Measurements from ENCODE around the gene ARL17B. TPM values are rescaled to one million over a fixed set of nuclear protein-coding genes. Genes with fewer than 3 reads are reported as not detected.
"Not testable (repeated sequence)": the region's sequence is repeated elsewhere in the genome, so short reads cannot be mapped to it uniquely, and the experiment has no call there.

The ARL17B gene
- total RNA-seq, 4 donors from 2014 or later = 11.5 to 20.6 (median 18.0) TPM; not detected in 1

GRCh38 chr17:46274238-46274637 lies 87.3 kb downstream of the ARL17B start:
- intact Hi-C loops (cut with DNase I; ENCODE audit: low total_unique reads) = no loop called here
- WGBS, 2 donors (ENCODE audit: low coverage in 1 of 2) = 55 to 68% methylated on average over 3 of the region's 3 CpGs
- no peak for DNase-seq
- H3K27me3 ChIP-seq = no peaks in the 10 kb centered on the region
- TF ChIP-seq POLR2A (IDR thresholded peaks at IDR 0.05) = no peak
- TF ChIP-seq CTCF (IDR thresholded peaks at IDR 0.05) = no peak
- no peaks in the 10 kb centered on the region for H3K4me1 ChIP-seq
- H3K9me3 ChIP-seq = no peaks in the 10 kb centered on the region
- H3K27ac ChIP-seq = no peak overlapping the region
- in situ Hi-C loops (cut with MboI; ENCODE audit: low pct_ligation_motif_present in 1 of 4, low pct_unique_long_range_greater_than_20kb in 1 of 4, low sequenced_read_pairs in 3 of 4) = loop anchor here in 3 of 4 donors (25.0 kb wide), 1 partner anchor 687 kb away; no protein-coding TSS in a partner anchor
- no peaks in the 10 kb centered on the region for H3K36me3 ChIP-seq
- H3K4me3 ChIP-seq = no peak overlapping the region

GRCh38 chr17:46273541-46274236 lies 87.9 kb downstream of the ARL17B start:
- no peaks in the 10 kb centered on the region for H3K9me3 ChIP-seq
- H3K27ac ChIP-seq = no peak overlapping the region
- H3K36me3 ChIP-seq = no peaks in the 10 kb centered on the region
- no peaks in the 10 kb centered on the region for H3K27me3 ChIP-seq
- WGBS, 2 donors (ENCODE audit: low coverage in 1 of 2) = 79 to 97% methylated on average over 4 to 6 of the region's 6 CpGs
- TF ChIP-seq POLR2A (IDR thresholded peaks at IDR 0.05) (no peak), POLR2AphosphoS5 (IDR thresholded peaks at IDR 0.05) (no peak)
- intact Hi-C loops (cut with DNase I; ENCODE audit: low total_unique reads) (no loop called here), in situ Hi-C loops (cut with MboI; ENCODE audit: low pct_ligation_motif_present in 1 of 4, low pct_unique_long_range_greater_than_20kb in 1 of 4, low sequenced_read_pairs in 3 of 4) (loop anchor here in 3 of 4 donors (25.0 kb wide), 1 partner anchor 686 kb away; no protein-coding TSS in a partner anchor)
- no peak for DNase-seq
- no peak overlapping the region for H3K4me3 ChIP-seq
- H3K4me1 ChIP-seq = no peaks in the 10 kb centered on the region

GRCh38 chr17:46270032-46270431 lies 91.5 kb downstream of the ARL17B start:
- 75 to 76% methylated on average over 4 to 5 of the region's 5 CpGs for WGBS, 2 donors (ENCODE audit: low coverage in 1 of 2)
- no peak for DNase-seq
- Histone ChIP-seq H3K36me3 (no peaks in the 10 kb centered on the region), H3K9me3 (no peaks in the 10 kb centered on the region), H3K27me3 (no peaks in the 10 kb centered on the region), H3K27ac (no peak overlapping the region), H3K4me3 (no peak overlapping the region), H3K4me1 (peaks cover 0 to 11% (median 7%) of the 10 kb centered on the region in 4 donors)
- TF ChIP-seq CTCF (IDR thresholded peaks at IDR 0.05) (no peak), POLR2A (IDR thresholded peaks at IDR 0.05) (no peak), POLR2AphosphoS5 (IDR thresholded peaks at IDR 0.05) (no peak), EP300 (IDR thresholded peaks at IDR 0.05; ENCODE audit: low read depth) (no peak)
- intact Hi-C loops (cut with DNase I; ENCODE audit: low total_unique reads) = no loop called here
- in situ Hi-C loops (cut with MboI; ENCODE audit: low pct_ligation_motif_present in 1 of 4, low pct_unique_long_range_greater_than_20kb in 1 of 4, low sequenced_read_pairs in 3 of 4) = loop anchor here in 3 of 4 donors (25.0 kb wide), 1 partner anchor 683 kb away; no protein-coding TSS in a partner anchor

GRCh38 chr17:46266656-46267544 lies 94.7 kb downstream of the ARL17B start:
- no peaks in the 10 kb centered on the region for H3K36me3 ChIP-seq
- no peaks in the 10 kb centered on the region for H3K27me3 ChIP-seq
- DNase-seq = peak; percentile 87
- no peaks in the 10 kb centered on the region for H3K9me3 ChIP-seq
- H3K4me3 ChIP-seq = peak overlapping the region; percentile 52 to 86 (median 65)
- intact Hi-C loops (cut with DNase I; ENCODE audit: low total_unique reads) = no loop called here
- peak overlapping the region; percentile 91 to 98 (median 96) for H3K27ac ChIP-seq
- TF ChIP-seq EP300 (IDR thresholded peaks at IDR 0.05; ENCODE audit: low read depth) (no peak), POLR2A (IDR thresholded peaks at IDR 0.05) (no peak), CTCF (IDR thresholded peaks at IDR 0.05) (peak in 1 of 5 experiments; percentile 32), POLR2AphosphoS5 (IDR thresholded peaks at IDR 0.05) (peak in 2 of 3 donors; percentile 53 to 71)
- in situ Hi-C loops (cut with MboI; ENCODE audit: low pct_ligation_motif_present in 1 of 4, low pct_unique_long_range_greater_than_20kb in 1 of 4, low sequenced_read_pairs in 3 of 4) = loop anchor here in 3 of 4 donors (25.0 kb wide), 1 partner anchor 680 kb away; no protein-coding TSS in a partner anchor
- WGBS, 2 donors (ENCODE audit: low coverage in 1 of 2) = 0 to 7% methylated on average over 3 to 88 of the region's 116 CpGs
- H3K4me1 ChIP-seq = peaks cover 0 to 17% (median 7%) of the 10 kb centered on the region in 4 donors

- peaks cover 0 to 17% (median 7%) of the 10 kb centered on the region in 4 donors for H3K4me1 ChIP-seq
- H3K36me3 ChIP-seq; intact Hi-C loops (cut with DNase I; ENCODE audit: low total_unique reads); H3K27me3 ChIP-seq; H3K9me3 ChIP-seq; DNase-seq: not testable (repeated sequence)
- 23 to 46% methylated on average over 4 to 21 of the region's 21 CpGs for WGBS, 2 donors (ENCODE audit: low coverage in 1 of 2)
- H3K4me3 ChIP-seq = peak overlapping the region; percentile 29 to 59 (median 41)
- peak overlapping the region; percentile 91 to 98 (median 96) for H3K27ac ChIP-seq
- in situ Hi-C loops (cut with MboI; ENCODE audit: low pct_ligation_motif_present in 1 of 4, low pct_unique_long_range_greater_than_20kb in 1 of 4, low sequenced_read_pairs in 3 of 4) = loop anchor here in 3 of 4 donors (25.0 kb wide), 1 partner anchor 679 kb away; no protein-coding TSS in a partner anchor
These were observed 95.4 kb downstream of the ARL17B start for GRCh38 chr17:46266063-46266655.

Data from transverse colon (tissue), 4 donors.